RWPE2 (cell line): ENCODE measurements around the gene MIPOL1.

Source experiments
- ATAC-seq: fragments of 200-7000 bp; cut with Tn5 transposase; 3 replicates; pipeline ENCODE4 v1.9.1; 2021; ENCODE audit warnings: low read depth
- DNase-seq: peaks from one replicate; pipeline ENCODE4 v3.0.0-alpha.2; 2020; ENCODE audit warnings: low spot score
- H3K27ac ChIP-seq: fragments of 450-650 bp; 2 replicates; pipeline ENCODE4 v1.5.1; 2017; ENCODE audit warnings: mild to moderate bottlenecking; ENCODE audit not compliant: poor library complexity, severe bottlenecking
- H3K27me3 ChIP-seq: fragments of 250-450 bp; sonication (Bioruptor Pico); 2 replicates; pipeline ENCODE4 v1.5.1; 2021; ENCODE audit warnings: mild to moderate bottlenecking, moderate library complexity; ENCODE audit not compliant: insufficient read depth, poor library complexity, severe bottlenecking
- H3K36me3 ChIP-seq: fragments of 250-450 bp; sonication (Bioruptor Pico); 2 replicates; pipeline ENCODE4 v1.5.1; 2020; ENCODE audit warnings: low read depth, mild to moderate bottlenecking, moderate library complexity
- H3K4me1 ChIP-seq: fragments of 250-450 bp; sonication (Bioruptor Pico); 2 replicates; pipeline ENCODE4 v1.5.1; 2021; ENCODE audit warnings: mild to moderate bottlenecking, moderate library complexity; ENCODE audit not compliant: insufficient read depth, poor library complexity, severe bottlenecking
- H3K4me3 ChIP-seq: fragments of 250-450 bp; sonication (Bioruptor Pico); 2 replicates; pipeline ENCODE4 v1.5.1; 2021; ENCODE audit warnings: mild to moderate bottlenecking, moderate library complexity; ENCODE audit not compliant: severe bottlenecking
- H3K9me3 ChIP-seq: fragments of 250-450 bp; sonication (Bioruptor Pico); 2 replicates; pipeline ENCODE4 v1.5.1; 2021; ENCODE audit warnings: mild to moderate bottlenecking, moderate library complexity; ENCODE audit not compliant: severe bottlenecking
- TF ChIP-seq, protein P1 (sequence below): fragments of 450-650 bp; IDR thresholded peaks from one replicate; pipeline ENCODE4 v1.5.1; 2017; ENCODE audit warnings: mild to moderate bottlenecking, moderate library complexity; ENCODE audit not compliant: poor library complexity, severe bottlenecking

The MIPOL1 gene

DNA sequence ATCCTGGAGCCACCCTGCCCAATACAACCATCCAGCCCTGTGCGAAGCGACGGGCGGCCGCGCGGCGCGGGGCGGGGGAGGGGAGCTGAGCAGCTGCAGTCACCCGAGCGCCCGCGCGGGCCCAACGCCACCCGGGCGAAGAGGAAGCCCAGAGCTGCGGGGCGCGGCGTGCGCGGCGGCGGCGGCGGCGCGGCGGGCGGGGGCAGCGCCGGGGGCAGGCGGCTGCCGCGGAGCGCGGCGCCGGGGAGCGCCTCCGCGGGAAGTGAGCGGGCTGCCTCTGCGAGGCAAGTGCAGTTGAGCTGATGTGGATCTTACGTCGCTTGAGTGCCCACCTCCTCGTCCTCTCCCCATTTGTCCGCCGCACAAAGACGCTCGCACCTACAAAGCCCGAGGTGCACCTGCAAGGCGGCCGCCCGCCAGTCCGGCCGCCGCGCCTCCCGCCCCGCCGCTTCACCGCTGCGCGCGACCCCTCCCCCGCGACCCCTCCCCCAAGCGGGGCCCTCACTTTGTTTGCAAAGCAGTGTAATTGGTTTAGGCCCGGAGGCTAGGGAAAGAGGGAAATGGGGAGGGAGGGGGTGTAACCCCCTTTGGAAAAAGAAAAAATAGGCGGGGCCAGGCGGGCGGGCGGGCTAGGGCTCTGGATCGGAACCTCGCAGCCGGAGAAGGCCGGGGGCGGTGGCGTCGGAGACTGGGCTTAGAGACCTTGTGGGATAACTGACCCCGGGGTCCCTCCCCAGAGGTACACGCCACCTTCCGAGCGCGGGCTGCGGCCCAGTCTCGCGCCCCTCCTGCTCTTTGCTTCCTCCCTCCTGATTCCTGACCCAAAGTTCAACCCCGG is 397.5 kb downstream of the MIPOL1 start, which contains the start of the genes FOXA1 and TTC6:
FOXA1 (minus strand) TSS at position 279 of the 838 bp plus-strand sequence; CDS start at position 2, 277 bp downstream.
TTC6 (plus strand) TSS at position 659 of the 838 bp plus-strand sequence. CDS start 26,436 bp downstream, outside the sequence.
- no peaks in the 10 kb centered on the region for H3K27me3 ChIP-seq

DNA sequence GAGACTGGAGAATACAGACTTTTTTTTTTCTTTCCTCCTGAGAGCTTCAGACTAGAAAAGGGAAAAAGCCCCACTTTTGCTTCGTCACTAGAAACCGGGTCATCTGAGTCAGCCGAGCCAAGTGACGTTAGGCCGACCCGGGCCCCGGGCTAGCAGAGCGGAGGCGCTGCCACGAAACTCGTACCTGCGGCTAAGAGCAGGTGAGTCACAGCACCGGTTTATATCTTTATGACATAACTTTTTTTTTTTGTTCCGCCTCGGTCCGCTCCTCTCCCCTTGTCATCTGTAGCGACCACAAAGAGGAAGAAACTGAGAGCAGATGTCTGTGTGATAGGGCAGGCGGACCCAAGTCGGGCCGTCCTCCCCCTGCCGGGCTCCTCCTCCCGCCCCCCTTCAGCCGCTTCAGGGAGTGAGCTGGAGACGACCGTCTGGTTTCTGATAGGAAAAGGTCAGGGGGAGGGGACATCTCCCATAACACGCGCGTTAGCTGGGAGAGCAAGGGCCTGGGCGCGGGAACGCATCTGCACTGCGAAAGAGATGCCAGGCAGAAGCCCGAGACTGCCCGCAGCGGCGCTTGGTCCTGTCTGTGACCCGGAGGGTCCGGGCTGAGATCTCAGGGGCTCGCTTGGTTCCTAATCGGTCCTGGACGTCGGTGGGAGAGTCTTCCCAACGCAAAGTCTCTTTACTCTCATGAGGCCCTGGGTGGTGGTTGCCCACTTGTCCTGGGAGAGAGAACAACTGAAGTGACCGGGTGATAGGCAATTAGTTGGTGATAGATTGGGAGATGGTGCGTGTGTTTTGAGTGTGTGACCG is 398.3 kb downstream of the MIPOL1 start:
- peak overlapping the region; percentile 93 for H3K27ac ChIP-seq
- peaks cover 4% of the 10 kb centered on the region for H3K4me1 ChIP-seq
- no peaks in the 10 kb centered on the region for H3K27me3 ChIP-seq
- peak; percentile 28 for ATAC-seq
- TF ChIP-seq, protein P1, sequence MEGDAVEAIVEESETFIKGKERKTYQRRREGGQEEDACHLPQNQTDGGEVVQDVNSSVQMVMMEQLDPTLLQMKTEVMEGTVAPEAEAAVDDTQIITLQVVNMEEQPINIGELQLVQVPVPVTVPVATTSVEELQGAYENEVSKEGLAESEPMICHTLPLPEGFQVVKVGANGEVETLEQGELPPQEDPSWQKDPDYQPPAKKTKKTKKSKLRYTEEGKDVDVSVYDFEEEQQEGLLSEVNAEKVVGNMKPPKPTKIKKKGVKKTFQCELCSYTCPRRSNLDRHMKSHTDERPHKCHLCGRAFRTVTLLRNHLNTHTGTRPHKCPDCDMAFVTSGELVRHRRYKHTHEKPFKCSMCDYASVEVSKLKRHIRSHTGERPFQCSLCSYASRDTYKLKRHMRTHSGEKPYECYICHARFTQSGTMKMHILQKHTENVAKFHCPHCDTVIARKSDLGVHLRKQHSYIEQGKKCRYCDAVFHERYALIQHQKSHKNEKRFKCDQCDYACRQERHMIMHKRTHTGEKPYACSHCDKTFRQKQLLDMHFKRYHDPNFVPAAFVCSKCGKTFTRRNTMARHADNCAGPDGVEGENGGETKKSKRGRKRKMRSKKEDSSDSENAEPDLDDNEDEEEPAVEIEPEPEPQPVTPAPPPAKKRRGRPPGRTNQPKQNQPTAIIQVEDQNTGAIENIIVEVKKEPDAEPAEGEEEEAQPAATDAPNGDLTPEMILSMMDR = no peak
- peak overlapping the region; percentile 88 for H3K4me3 ChIP-seq
- DNase-seq = peak; percentile 90
- H3K9me3 ChIP-seq = no peaks in the 10 kb centered on the region
- peaks cover 6% of the 10 kb centered on the region for H3K36me3 ChIP-seq

More for the DNA sequence above, 397.5 kb downstream of the MIPOL1 start, which contains the start of the genes FOXA1 and TTC6:
- TF ChIP-seq, protein P1 = no peak
- DNase-seq (peak; percentile 82), ATAC-seq (peak; percentile 26)
- peak within 1 kb of the TSS; percentile 93 for H3K27ac ChIP-seq
- H3K4me1 ChIP-seq = peaks cover 9% of the 10 kb centered on the region
- peaks cover 14% of the 10 kb centered on the region for H3K36me3 ChIP-seq
- no peaks in the 10 kb centered on the region for H3K9me3 ChIP-seq
- peak within 1 kb of the TSS; percentile 88 for H3K4me3 ChIP-seq

DNA sequence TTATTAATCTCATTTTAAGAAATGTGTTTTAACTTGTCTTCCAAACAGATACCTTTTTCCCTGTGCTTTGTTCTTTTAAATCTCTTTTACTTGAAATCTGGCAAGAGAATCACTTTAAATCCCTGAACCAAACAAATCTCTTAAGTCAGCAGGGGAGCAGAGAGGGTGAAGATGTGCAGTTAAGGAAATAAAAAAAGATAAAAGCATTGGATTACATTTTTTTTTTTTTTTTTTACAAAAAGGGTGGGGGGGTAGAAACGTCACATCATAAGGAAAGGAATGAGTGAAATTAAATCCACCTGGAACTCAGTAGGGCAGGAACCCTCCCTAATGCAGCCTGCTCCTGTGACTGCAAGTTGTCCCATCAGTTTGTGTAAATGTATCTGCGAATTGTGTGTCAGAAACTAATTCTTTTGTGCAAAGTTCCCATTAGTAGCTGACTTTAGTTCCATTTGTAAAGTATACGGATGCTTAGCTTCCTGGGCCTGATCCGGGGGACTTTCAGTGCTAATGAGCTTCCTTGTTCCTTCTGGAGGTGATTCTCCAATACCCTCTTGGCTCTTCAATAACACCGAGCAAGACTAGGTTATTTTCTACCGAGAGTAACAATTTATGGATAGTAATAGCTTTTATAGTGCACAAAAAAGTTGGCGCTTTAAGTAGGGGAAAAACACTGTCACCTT is 399.2 kb downstream of the MIPOL1 start:
- H3K4me3 ChIP-seq = no peak overlapping the region
- no peaks in the 10 kb centered on the region for H3K27me3 ChIP-seq
- H3K27ac ChIP-seq = peak overlapping the region; percentile 93
- TF ChIP-seq, protein P1 = no peak
- ATAC-seq (no peak), DNase-seq (no peak)
- H3K36me3 ChIP-seq = 0 out of 2 replicates have a peak, but pooled peaks cover 3% of the 10 kb centered on the region
- peaks cover 4% of the 10 kb centered on the region for H3K4me1 ChIP-seq
- H3K9me3 ChIP-seq = no peaks in the 10 kb centered on the region

DNA sequence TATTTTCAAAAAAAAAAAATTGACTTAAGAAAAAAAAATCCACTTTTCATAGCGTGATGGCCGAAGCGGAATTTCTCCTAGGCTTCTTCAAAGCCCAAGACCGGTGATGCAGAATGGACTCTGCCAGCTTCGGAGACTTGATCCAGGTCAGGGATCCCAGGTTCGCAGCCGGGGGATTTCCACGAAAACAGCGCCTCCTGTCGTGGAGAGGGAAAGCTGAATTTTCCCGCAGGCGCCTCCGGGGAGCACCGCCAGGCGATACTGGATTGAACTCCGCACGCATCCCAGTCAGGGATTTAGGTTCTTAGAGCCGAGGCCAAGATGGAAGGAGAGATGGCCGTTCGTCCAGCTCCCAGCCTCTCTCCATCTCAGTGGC is 399.8 kb downstream of the MIPOL1 start:
- ATAC-seq = no peak

More for the DNA sequence above, 399.8 kb downstream of the MIPOL1 start:
- H3K4me3 ChIP-seq = no peak overlapping the region
- H3K27me3 ChIP-seq = no peaks in the 10 kb centered on the region
- no peak overlapping the region for H3K27ac ChIP-seq
- TF ChIP-seq, protein P1 = peak; percentile 17
- H3K9me3 ChIP-seq = no peaks in the 10 kb centered on the region
- 0 out of 2 replicates have a peak, but pooled peaks cover 3% of the 10 kb centered on the region for H3K36me3 ChIP-seq
- no peak for DNase-seq
- peaks cover 4% of the 10 kb centered on the region for H3K4me1 ChIP-seq
